Tibial artery (tissue), 4 donors: ENCODE measurements around the gene RSBN1L.

Experiments used
- DNase-seq, 2 donors: peaks; one replicate each; pipeline ENCODE4 v3.0.0-alpha.2; 2019
- H3K27ac ChIP-seq, 2 donors: fragments of 200-600 bp; sonication (generic) in 1 of 2; 1 replicate in 1 of 2; 2 replicates in 1 of 2; pipeline ENCODE4 v1.5.1; 2018 to 2019; ENCODE audit warnings: mild to moderate bottlenecking in 1 of 2
- H3K27me3 ChIP-seq, 2 donors: fragments of 200-600 bp; sonication (generic) in 1 of 2; one replicate each; pipeline versions ENCODE4 v1.5.1 to v1.6.0; 2016 to 2019
- H3K36me3 ChIP-seq, 3 donors: fragments of 200-600 bp; sonication (generic) in 2 of 3; one replicate each; pipeline ENCODE4 v1.5.1; 2016 to 2019; ENCODE audit warnings: mild to moderate bottlenecking in 2 of 3
- H3K4me1 ChIP-seq, 4 donors: fragments of 200-600 bp; sonication (generic) in 2 of 4; 1 replicate in 3 of 4; 2 replicates in 1 of 4; pipeline ENCODE4 v1.5.1; 2016 to 2019
- H3K4me3 ChIP-seq, 2 donors: fragments of 200-600 bp; sonication (generic) in 1 of 2; 1 replicate in 1 of 2; 2 replicates in 1 of 2; pipeline ENCODE4 v1.5.1; 2018 to 2019; ENCODE audit warnings: mild to moderate bottlenecking in 2 of 2
- H3K9me3 ChIP-seq, 3 donors: fragments of 200-600 bp; sonication (generic) in 1 of 3; one replicate each; pipeline ENCODE4 v1.5.1; 2016 to 2019
- intact Hi-C: fragments of 100-400 bp; cut with DNase I; formaldehyde crosslinking; loops from one replicate; pipeline ENCODE4 v1.15.0; 2023; ENCODE audit warnings: low total_unique reads
- TF ChIP-seq, protein P1 (sequence below), 2 experiments: fragments of 200-600 bp in 1 of 2; fragments of 450-650 bp in 1 of 2; IDR thresholded peaks; one replicate each; pipeline ENCODE4 v1.5.1; 2017 to 2019; ENCODE audit warnings: antibody characterized with exemption in 2 of 2, mild to moderate bottlenecking in 1 of 2, moderate library complexity in 1 of 2

RSBN1L gene

DNA sequence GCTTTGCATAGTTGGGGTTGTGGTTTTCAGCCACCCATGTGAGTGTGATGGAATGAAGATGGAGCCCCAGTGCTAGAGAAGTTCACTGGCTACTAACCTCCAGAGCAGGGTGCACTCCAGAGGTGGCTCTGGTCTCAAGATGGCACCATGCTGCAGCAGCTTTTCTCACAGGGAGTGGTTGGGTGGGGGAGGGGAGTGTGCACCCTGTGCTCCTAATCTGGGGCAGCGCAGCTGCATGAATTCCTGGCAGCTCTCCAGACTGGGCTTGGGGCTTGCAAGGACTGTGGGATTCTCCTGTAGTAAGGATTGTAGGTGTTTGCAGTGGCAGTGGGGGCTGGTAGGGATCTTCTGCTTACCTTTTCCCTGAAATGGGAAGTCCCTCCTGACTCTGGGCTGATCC lies 126.0 kb downstream of the RSBN1L start:
- intact Hi-C loops = no loop called here
- Histone ChIP-seq H3K27ac (no peak overlapping the region), H3K4me3 (no peak overlapping the region), H3K4me1 (peaks cover 0 to 5% (median 0%) of the 10 kb centered on the region in 4 donors), H3K9me3 (peaks cover 0 to 33% (median 29%) of the 10 kb centered on the region in 3 donors), H3K36me3 (peaks cover 0 to 19% (median 10%) of the 10 kb centered on the region in 3 donors), H3K27me3 (no peaks in the 10 kb centered on the region)
- TF ChIP-seq, protein P1, sequence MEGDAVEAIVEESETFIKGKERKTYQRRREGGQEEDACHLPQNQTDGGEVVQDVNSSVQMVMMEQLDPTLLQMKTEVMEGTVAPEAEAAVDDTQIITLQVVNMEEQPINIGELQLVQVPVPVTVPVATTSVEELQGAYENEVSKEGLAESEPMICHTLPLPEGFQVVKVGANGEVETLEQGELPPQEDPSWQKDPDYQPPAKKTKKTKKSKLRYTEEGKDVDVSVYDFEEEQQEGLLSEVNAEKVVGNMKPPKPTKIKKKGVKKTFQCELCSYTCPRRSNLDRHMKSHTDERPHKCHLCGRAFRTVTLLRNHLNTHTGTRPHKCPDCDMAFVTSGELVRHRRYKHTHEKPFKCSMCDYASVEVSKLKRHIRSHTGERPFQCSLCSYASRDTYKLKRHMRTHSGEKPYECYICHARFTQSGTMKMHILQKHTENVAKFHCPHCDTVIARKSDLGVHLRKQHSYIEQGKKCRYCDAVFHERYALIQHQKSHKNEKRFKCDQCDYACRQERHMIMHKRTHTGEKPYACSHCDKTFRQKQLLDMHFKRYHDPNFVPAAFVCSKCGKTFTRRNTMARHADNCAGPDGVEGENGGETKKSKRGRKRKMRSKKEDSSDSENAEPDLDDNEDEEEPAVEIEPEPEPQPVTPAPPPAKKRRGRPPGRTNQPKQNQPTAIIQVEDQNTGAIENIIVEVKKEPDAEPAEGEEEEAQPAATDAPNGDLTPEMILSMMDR (IDR thresholded peaks at IDR 0.05) = no peak
- no peak for DNase-seq

- H3K36me3 ChIP-seq = peaks cover 0 to 15% (median 8%) of the 10 kb centered on the region in 3 donors
- no peak overlapping the region for H3K27ac ChIP-seq
- H3K27me3 ChIP-seq = no peaks in the 10 kb centered on the region
- peaks cover 0 to 5% (median 0%) of the 10 kb centered on the region in 4 donors for H3K4me1 ChIP-seq
- no peak for DNase-seq
- TF ChIP-seq, protein P1 (IDR thresholded peaks at IDR 0.05) = no peak
- no peak overlapping the region for H3K4me3 ChIP-seq
- intact Hi-C loops = no loop called here
- peaks cover 0 to 29% (median 28%) of the 10 kb centered on the region in 3 donors for H3K9me3 ChIP-seq
Measured at GRCh38 chr7:77823787-77824186, 127.5 kb downstream of the RSBN1L start.

- H3K9me3 ChIP-seq = peaks cover 0 to 27% (median 26%) of the 10 kb centered on the region in 3 donors
- TF ChIP-seq, protein P1 (IDR thresholded peaks at IDR 0.05) = no peak
Measured at GRCh38 chr7:77824636-77825035, 128.4 kb downstream of the RSBN1L start.

GRCh38 chr7:77825131-77825530 lies 128.9 kb downstream of the RSBN1L start:
- H3K36me3 ChIP-seq = peaks cover 0 to 11% (median 4%) of the 10 kb centered on the region in 3 donors
- intact Hi-C loops = no loop called here
- no peak overlapping the region for H3K27ac ChIP-seq
- H3K9me3 ChIP-seq = peaks cover 0 to 22% (median 21%) of the 10 kb centered on the region in 3 donors
- no peak for DNase-seq
- no peaks in the 10 kb centered on the region for H3K27me3 ChIP-seq
- H3K4me3 ChIP-seq = no peak overlapping the region
- TF ChIP-seq, protein P1 (IDR thresholded peaks at IDR 0.05) = no peak
- H3K4me1 ChIP-seq = peaks cover 0 to 14% (median 0%) of the 10 kb centered on the region in 4 donors

More at GRCh38 chr7:77824636-77825035, 128.4 kb downstream of the RSBN1L start:
- H3K27me3 ChIP-seq = no peaks in the 10 kb centered on the region
- no peak for DNase-seq
- H3K36me3 ChIP-seq = peaks cover 0 to 15% (median 8%) of the 10 kb centered on the region in 3 donors
- intact Hi-C loops = no loop called here
- H3K4me1 ChIP-seq = peaks cover 0 to 9% (median 0%) of the 10 kb centered on the region in 4 donors
- no peak overlapping the region for H3K4me3 ChIP-seq
- no peak overlapping the region for H3K27ac ChIP-seq

DNA sequence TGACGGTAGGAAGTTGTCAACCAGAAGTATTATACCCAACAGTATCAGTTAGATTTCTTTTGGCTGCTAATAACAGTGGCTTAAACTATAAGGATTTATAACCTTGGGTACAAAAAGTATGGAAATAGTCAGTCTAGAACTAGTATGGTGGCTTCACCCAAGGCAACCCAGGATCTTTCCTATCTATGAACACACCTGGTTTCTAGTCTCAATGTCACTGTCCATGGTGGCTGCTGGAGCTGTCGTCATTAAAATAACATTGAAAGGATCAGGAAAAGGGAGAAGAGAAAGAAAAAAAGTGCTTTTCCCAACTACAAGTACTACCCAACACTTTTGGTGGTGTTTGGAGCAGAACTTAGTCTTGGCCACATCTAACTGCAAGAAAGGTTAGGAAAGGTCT lies 130.0 kb downstream of the RSBN1L start:
- Histone ChIP-seq H3K36me3 (peaks cover 0 to 3% (median 0%) of the 10 kb centered on the region in 3 donors), H3K9me3 (peaks cover 0 to 13% (median 9%) of the 10 kb centered on the region in 3 donors), H3K27me3 (no peaks in the 10 kb centered on the region), H3K27ac (no peak overlapping the region), H3K4me1 (peaks cover 0 to 17% (median 0%) of the 10 kb centered on the region in 4 donors), H3K4me3 (no peak overlapping the region)
- no peak for DNase-seq
- intact Hi-C loops = no loop called here
- TF ChIP-seq, protein P1 (IDR thresholded peaks at IDR 0.05) = no peak
